GM12891 (cell line): ENCODE results near the gene STK38L.

Experiments
- DNase-seq: peaks from one replicate; pipeline ENCODE4 v3.0.0; 2011; ENCODE audit warnings: low spot score; ENCODE audit not compliant: insufficient read length
- FAIRE-seq: peaks from 2 replicates; lab custom pipeline; 2011; peaks lifted over from hg19 to GRCh38; lab: Jason Lieb, UNC
- PAX5 ChIP-seq: IDR thresholded peaks from 2 replicates; pipeline ENCODE4 v1.6.1; 2011; ENCODE audit warnings: low read length, moderate library complexity, mild to moderate bottlenecking; ENCODE audit not compliant: insufficient read depth, severe bottlenecking
- POLR2A ChIP-seq: IDR thresholded peaks from 2 replicates; pipeline ENCODE4 v1.6.1; 2011; ENCODE audit warnings: low read depth, low read length, control low read depth
- POLR2AphosphoS5 ChIP-seq: IDR thresholded peaks from 2 replicates; pipeline ENCODE4 v1.6.1; 2011; ENCODE audit warnings: low read depth, low read length, control low read depth
- POU2F2 ChIP-seq: IDR thresholded peaks from 2 replicates; pipeline ENCODE4 v1.6.1; 2011; ENCODE audit warnings: low read depth, mild to moderate bottlenecking, control low read depth, low read length, moderate library complexity
- SPI1 ChIP-seq: IDR thresholded peaks from 2 replicates; pipeline ENCODE4 v1.6.1; 2011; ENCODE audit warnings: low read depth, low read length, control low read depth
- TAF1 ChIP-seq: IDR thresholded peaks from 2 replicates; pipeline ENCODE4 v1.6.1; 2011; ENCODE audit warnings: low read depth, low read length, control low read depth

The STK38L gene

GRCh38 chr12:27209257-27209910 lies 34.7 kb upstream of the STK38L start:
- FAIRE-seq: peak; percentile 40
- DNase-seq: no peak
- TF ChIP-seq PAX5 (no peak), POLR2A (no peak), POLR2AphosphoS5 (no peak), TAF1 (no peak), SPI1 (no peak), POU2F2 (no peak)

GRCh38 chr12:27210187-27210586 lies 33.9 kb upstream of the STK38L start:
- no peak for FAIRE-seq
- DNase-seq: no peak
- TF ChIP-seq PAX5 (no peak), TAF1 (no peak), POU2F2 (no peak), POLR2A (no peak), POLR2AphosphoS5 (no peak)

- no peak for TF ChIP-seq POLR2A
- no peak for TF ChIP-seq TAF1
- no peak for TF ChIP-seq POU2F2
- TF ChIP-seq SPI1: no peak
- TF ChIP-seq POLR2AphosphoS5: no peak
- no peak for TF ChIP-seq PAX5
- FAIRE-seq: no peak
- no peak for DNase-seq
These were observed 31.2 kb upstream of the STK38L start for GRCh38 chr12:27212861-27213260.

GRCh38 chr12:27213304-27213703 lies 30.8 kb upstream of the STK38L start:
- FAIRE-seq (no peak), DNase-seq (no peak)
- TF ChIP-seq POLR2AphosphoS5 (no peak), POLR2A (no peak), POU2F2 (no peak), PAX5 (no peak), TAF1 (no peak), SPI1 (no peak)

- TF ChIP-seq PAX5 (no peak), POLR2A (no peak), SPI1 (no peak), POLR2AphosphoS5 (no peak)
- DNase-seq: no peak
- FAIRE-seq: no peak
These were observed 30.0 kb upstream of the STK38L start for GRCh38 chr12:27213830-27214787.

GRCh38 chr12:27217590-27217989 lies 26.5 kb upstream of the STK38L start:
- DNase-seq (no peak), FAIRE-seq (peak; percentile 71)
- no peak for TF ChIP-seq POLR2AphosphoS5
- TF ChIP-seq POLR2A: no peak
- TF ChIP-seq POU2F2: no peak
- TF ChIP-seq PAX5: no peak
- TF ChIP-seq TAF1: no peak
- no peak for TF ChIP-seq SPI1

GRCh38 chr12:27219693-27220054 lies 24.4 kb upstream of the STK38L start:
- no peak for DNase-seq
- TF ChIP-seq POLR2A: no peak
- TF ChIP-seq POLR2AphosphoS5: no peak
- TF ChIP-seq SPI1: no peak
- TF ChIP-seq POU2F2: no peak
- no peak for TF ChIP-seq PAX5
- TF ChIP-seq TAF1: no peak
- FAIRE-seq: no peak

- TF ChIP-seq POLR2A (no peak; the same call in 1 of the 2 replicates), SPI1 (peak; percentile 85)
- FAIRE-seq: peak; percentile 95
- peak; percentile 17 for DNase-seq
These were observed 23.8 kb upstream of the STK38L start for GRCh38 chr12:27220055-27220987.

- peak; percentile 65 for FAIRE-seq
- no peak for DNase-seq
- TF ChIP-seq SPI1 (no peak), PAX5 (no peak), POLR2A (no peak), TAF1 (no peak), POU2F2 (no peak), POLR2AphosphoS5 (no peak)
These were observed 23.1 kb upstream of the STK38L start for GRCh38 chr12:27220988-27221345.
